Activated CD4-positive, CD25-positive, alpha-beta regulatory T cell treated with anti-CD3 and anti-CD28 coated beads, Interleukin-2, amount 50 U/mL, for 72 hours (primary cell): ENCODE data around the gene P2RY12.

ENCODE experiments used
- DNase-seq: peaks from one replicate; pipeline ENCODE4 v3.0.0; 2021

Gene P2RY12

DNA sequence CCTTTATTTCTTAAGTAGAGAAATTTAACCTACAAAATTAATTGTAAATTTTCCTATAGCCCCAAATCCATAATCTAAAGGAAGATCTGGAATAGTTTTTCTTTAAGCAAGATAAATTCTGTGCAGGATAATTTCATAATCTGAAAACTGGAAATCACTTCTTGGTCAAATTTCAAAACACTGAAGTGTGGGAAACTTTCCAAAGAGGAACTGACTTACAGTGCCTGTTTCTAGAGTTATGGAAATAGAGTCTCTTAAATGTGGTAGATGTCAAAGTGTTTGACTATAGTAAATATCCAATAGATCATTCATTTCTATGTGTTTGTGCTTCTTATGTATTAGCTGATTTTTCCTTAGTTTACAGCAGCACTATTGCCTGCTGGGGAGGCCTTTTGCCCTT lies 53.7 kb downstream of the P2RY12 start:
- no peak for DNase-seq

DNA sequence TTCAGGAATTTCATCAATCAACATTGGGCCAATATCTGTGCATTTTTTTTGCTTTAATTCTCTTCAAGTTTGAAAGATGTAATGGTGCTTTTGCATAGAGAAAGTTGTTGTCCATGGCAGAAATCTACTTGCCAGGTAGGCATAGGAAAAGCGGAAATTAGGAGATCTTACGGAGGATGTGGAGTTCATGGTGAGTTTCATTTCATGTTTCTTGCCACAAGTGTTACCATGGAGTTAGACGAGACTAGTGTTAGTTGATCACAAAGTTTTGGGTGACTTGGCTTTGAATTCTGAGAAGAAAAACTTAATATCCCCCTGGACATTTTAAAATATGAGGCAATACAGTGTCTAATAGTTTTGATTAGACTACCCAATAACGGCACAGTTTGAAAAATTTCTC lies 54.2 kb downstream of the P2RY12 start:
- DNase-seq = no peak

DNA sequence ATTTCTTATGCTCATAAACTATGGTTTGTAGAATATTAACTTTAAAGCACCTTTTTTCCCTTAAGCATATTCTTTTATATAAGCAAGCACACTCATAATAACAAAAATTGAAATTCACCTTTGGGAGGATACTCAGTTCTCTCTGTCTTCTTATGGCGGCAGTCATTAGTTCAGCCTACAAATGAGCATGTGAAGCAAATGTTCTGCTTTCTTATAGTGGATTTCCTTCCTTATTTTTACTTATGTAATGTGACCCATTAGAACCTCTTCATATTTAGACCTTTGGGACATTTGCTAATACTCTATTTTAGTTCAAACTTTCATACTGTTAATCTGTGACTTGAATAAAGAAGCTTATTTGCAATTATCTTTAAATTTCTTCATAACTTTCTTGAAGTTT lies 55.2 kb downstream of the P2RY12 start, which contains the start of gene P2RY13:
Gene P2RY13 (minus strand): TSS at position 187 of the 400 bp plus-strand sequence. CDS start 21 bp downstream, at position 166.
- DNase-seq = no peak

DNA sequence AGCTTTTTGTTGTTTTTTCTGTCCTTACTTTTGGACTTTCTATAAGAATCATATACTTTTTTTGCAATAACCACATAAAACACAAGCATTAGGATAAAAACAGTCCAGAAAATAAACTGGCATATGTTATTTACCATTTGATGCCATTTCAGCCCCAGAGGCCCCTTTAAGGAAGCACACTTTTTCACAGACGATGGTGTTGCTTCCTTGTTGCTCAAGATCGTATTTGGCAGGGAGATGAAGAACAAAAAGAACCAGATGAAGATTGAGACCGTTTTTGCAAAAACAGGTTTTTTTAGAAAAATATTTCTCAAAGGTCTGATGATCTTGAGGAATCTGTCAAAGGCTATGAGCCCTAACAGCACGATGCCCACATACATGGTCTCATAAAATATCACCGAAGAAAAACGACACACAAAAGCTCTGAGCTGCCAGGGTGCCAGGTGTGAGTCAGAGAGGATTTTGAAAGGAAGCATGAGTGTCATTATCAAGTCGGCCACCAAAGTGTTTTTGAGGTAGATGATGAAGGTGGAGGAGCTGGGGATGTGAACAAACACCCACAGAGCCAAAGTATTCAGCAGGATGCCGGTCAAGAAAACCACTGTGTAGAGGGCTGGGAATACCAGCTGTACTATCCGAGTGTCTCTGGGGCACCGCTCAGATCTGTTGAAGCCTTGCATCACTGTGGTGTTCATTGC lies 56.1 kb downstream of the P2RY12 start:
- no peak for DNase-seq

DNA sequence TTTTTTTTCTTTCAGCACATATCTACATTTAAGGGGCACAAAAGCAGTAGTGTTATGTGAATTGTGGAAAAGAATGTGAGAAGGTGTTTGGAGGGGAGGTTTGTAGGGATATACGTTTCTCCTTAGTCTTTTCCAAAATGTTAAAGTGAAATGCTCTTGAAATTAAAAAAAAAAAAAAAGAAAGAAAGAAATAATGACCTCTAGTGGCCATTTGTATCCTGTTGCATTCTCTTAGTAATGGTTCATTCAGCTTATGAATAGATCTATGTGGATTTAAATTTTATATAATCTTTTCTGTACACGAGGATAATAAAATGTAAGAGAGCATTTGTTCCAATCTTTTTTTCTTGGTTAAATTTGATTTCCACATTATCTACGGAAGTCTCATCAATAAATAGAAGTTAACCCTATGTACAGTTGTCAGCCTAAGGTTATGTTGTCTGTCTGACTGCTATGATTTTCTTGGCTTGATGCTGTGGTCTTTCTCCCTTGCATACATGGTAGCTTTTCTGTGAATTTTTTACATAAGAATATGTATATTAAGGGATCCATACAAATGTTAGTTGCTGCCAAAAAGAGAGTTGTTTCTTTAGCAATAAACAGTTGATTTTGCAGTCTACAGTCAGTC lies 56.9 kb downstream of the P2RY12 start:
- DNase-seq = no peak

DNA sequence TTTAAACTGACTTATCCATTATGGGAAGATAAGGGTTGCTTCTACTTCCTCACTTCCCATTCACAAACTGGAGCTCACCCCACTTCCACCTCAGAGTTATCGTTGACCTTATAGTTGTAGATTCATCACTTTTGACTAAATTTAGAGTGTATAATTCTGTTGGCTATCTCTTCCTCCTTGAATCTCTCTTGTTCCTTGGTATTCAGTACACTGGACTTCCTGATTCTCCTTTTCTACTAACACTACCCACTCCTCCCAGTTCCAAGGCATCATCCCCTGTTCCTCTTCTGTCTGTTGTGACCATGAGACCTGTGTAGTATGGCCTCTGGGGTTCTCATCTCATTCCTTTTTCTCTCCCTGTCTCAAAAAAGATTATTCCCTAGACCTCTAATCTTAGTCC lies 62.0 kb downstream of the P2RY12 start:
- no peak for DNase-seq

DNA sequence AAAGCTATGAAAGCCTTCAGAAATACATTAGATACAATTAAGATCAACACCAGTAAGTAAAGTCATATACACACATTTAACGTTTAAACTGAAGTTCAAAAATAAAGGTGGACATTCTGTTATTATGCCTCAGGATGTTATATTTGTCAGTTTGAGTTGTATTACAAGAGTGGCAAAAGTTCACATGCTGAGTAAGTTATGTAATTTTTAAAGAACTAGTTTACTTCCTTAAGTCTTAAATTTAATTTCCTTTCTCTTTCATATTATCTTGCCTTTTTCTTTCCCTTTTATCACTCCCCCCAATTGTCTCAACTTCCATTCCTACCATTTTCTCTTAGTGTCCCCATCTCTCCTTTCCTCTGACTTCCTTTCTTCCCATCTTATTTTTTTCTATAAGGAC lies 63.0 kb downstream of the P2RY12 start:
- DNase-seq = no peak

DNA sequence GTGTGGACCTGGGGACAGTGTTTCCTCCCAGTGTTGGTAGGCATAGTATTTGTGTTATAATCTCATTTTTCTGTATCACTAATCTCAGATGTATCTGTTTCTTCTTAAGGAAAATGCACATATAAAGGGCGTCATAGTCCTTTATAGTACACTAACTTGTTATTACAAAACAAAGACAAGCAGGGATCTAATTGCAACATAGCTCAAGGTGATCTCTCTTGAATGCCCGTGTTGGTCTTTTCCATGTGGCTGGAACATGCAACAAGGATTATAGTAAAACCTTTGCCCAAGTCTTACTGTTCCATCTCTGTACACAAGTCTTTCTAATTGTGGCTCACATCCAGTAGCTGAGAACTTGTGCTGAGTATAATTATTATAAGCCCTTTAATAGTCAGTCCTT lies 64.4 kb downstream of the P2RY12 start:
- DNase-seq = no peak

DNA sequence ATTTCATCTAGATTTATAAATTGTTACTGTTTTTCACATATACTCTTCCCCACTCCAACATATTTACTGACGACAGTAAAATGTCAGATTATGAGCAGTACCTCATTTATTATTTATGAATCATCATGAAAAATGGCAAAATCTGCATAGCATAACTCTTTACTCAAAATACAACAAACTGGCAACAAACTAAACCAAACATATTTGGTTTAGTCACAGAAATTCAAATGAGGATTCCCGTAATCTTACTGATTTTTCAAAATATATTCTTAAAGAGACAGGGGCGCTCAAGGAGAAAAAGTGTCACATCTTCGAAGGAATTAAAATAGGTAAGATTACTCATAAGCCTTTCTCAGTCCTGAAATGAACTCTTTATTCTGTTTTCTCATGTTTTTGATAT lies 64.9 kb downstream of the P2RY12 start:
- no peak for DNase-seq

DNA sequence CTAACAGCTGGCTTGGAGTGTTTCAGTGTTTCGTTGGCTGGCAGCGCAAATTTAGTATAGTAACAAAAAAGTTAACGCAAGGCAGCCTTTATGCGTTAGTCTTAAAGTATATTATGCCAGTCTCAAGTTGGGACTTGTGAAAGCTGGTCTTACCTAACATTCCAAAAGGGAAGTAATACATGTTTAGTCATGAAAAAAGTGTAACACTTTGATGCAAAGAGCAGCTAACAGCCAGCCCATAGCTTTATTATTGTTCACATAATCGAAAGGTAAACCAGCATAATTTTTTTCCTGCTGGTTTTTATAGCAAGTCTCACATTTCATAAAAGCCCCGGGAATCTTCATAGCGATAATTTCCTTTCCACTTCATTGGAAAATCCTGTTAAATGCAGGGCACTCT lies 65.6 kb downstream of the P2RY12 start:
- no peak for DNase-seq

DNA sequence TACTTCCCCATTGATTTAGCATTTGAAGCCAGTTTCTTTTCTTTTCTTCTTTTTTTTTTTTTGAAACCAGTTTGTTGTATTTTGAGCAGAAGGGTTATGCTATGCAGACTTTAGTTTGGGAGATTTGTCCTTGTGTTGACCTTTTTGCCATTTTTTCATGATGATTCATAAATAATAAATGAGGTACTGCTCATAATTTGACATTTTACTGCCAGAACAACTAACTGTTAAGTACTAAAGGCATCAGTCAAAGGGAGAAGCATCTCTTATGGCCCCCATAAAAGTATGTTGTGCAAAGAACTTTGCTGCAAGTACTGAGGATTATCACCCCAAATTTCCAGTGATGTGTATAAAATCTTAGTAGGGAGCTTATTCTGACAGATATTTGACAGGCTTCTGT lies 66.2 kb downstream of the P2RY12 start:
- DNase-seq = no peak

DNA sequence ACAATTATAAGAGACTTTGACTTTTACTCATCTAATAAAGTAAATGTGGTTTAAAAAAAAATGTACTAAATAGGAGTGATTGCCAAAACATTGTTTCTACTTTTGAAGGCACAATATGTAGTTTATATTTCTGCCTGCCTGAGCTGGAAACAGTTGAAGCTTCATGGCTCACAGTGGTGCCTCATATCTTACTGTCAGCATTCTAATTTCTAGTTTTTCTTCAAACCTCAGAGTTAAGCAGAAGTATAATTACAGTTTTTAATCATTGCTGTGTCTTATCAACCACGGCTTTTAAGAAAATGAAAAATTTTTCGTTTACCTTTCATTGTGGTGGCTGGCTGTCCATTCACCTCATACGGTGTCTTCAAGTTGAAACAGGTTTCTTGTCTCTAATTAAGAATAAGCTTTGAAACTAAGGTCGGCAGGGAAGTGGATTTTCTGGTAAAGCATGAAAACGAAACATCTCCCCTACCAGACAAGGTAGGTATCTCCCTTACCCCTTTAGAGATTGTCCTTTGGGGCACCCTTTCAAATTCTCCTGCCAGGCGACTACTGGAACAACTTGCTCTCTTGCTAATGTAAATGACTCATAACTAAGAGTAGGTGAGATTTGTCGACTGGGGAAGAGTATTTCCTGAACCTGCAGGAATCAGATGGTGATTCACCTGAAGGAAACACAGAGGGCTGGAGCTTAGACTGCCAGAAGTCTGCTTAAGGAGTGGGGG lies 68.1 kb downstream of the P2RY12 start, which contains the start of gene GPR87:
Gene GPR87 (minus strand): TSS at position 554 of the 725 bp plus-strand sequence. CDS start 16,720 bp downstream, outside the sequence.
- DNase-seq = no peak

DNA sequence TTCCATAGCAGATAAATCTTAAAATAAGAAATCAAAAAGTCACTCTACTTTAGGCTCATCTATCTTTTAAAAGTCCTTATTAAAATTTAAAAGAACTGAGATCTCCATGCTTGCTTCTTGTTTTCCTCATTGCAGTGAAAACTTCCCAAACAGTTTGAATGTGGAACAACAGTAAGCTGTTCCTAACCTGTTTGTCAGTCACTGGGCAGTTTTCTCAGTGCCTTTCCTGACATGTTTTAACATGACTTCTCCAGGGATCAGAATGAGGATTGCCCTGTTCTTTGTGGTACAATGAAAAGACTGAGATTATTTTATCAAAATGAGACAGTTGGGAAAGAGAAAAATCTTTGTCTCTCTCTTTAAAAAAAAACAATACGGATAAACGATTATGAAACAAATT lies 68.7 kb downstream of the P2RY12 start:
- no peak for DNase-seq

DNA sequence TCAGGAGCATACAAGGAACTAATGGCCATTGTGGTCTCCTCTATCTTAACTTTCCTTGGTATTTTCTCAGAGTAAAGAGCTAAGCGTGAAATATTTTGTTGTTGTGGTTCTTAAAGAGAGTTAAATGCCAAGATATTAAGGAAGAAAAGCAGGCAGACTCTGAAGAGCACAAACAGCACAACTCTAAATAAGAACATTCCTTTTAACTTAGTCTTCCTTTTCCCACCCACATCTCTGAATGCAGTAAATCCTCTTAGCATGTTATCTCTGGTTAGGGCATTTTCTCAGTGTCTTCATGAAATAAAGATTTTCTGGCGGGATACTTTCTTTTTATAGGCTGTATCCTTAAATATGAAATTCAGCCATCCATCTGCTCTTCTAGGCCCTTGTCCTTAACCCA lies 69.4 kb downstream of the P2RY12 start:
- no peak for DNase-seq

DNA sequence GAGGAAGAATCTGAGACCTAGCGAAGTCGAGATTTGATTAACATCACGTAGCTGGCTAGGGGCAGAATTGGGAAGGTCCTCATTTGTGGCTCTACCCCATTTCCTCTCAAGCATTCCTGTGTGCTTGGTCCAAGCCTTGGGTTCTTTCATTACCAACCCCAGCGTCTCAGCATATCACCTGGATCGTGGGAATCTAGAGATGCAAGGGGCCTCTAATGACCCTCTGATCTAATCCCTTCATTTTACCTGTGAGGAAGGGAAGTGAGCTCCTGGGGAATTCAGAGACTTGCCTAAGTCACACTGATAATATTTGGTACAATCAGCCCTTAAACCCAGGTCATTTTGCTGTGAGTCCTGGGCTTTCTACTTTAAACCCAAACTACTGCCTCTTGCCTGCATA lies 70.0 kb downstream of the P2RY12 start:
- DNase-seq = no peak

DNA sequence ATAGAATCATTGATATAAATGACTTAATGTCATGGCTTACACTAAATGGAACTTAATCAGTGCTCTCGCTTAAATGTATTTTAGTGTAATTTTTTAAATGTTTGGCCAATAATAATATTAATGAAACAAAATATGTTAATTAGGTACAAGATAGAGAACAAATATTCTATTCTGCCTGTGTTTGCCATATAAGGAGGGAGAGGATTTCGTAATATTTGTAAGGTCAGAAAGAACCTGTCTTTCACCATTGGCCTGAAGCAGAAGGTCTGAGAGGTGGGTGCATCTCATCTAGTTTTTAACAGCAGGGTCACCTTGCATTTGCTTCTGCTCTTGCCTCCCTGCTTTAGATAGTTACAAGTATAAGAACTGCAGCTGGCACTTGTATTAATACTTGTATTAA lies 70.4 kb downstream of the P2RY12 start:
- no peak for DNase-seq

DNA sequence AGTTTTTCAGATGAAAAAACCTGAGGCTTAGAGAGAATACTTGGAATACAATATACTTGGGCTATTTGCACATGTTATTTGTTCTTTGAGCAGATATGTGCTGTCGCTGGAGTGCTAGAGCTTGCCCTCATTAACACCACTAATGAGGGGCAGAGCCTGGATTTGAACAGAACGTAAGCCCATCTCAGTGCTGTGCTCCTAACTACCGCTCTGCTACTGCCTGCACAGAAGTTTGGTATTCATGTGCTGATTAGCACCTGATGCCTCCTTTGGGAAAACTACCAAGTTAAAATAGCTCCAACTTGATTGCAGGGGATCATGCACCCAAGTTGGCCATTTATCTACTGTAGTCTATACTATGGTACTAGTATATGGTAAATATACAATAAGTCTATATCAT lies 71.6 kb downstream of the P2RY12 start:
- DNase-seq = no peak

DNA sequence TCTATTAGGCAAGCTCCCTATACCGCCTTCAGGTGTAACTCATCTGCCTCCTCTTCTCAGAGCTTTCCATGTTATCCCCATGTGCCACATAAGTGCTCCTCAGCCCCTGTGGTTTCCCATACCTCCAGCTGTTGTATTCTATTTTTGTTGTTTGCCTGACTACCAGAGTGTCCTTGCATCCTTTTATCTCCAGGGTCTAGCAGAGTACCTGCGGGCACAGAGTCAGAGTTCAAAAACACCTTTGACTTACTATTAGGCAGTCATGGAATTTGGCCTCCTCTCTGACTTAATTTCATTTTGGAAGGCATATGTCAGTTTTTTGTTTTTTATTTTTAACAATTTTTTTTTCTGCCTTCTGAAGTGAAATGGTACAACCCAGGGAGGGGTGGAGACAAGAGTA lies 75.0 kb downstream of the P2RY12 start:
- DNase-seq = no peak

DNA sequence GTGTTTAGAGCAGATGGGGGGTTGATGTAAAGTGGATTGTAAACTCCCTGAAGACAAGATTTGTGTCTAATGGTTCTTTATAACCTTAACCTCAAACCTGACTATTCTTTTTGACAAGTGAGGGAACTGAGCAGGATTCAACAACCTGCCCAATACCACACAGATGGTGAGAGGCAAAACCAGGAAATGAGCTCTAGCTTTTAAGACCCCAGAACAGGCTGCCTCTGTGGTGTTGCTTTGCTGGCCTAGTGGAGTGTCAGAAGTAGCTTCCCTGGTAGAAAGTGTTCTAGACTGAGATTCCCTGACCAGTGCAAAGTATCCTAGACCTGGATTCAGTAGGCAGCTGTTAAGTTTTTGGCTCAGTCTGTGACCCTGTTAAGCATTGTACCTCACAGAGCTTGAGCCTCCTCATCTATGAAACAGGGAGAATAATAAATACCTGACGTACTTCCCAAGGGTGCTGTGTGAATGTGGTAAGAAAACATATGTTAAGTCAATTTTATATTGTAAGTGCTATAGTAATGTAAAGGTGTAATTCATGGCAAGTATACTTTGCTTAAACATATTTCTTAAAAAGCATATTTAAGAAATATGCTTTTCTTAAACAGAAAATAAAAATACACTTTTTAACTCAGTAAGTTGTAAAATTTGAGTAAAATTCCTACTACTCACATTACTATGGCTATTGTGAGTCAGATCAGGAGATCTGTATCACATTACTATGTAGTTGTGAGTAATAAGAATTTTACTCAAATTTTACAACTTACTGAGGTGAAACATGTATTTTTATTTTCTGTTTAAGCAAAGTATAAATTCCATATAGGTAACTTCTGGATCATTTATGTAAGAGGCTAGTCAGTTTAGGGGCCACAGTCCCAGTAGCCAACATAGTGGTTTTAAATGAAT lies 76.7 kb downstream of the P2RY12 start:
- no peak for DNase-seq

DNA sequence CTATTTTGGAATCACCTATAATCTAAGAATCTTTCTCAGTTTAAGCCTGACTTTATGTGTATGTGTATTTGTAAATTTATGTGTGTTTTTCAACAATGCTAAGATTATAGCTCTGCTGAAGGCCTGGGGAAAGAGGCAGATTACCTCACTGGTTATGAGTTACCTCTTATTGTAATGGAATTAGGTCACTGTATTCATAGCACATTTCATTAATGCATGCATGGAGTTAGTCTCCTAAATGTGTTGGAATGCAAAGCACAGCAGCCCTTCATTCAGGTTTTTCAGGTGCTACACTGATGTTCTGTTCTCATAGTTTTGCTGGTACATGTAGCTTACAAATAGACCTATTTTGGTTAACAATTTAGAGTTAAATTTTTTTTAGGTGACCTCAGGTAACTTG lies 77.4 kb downstream of the P2RY12 start:
- no peak for DNase-seq

DNA sequence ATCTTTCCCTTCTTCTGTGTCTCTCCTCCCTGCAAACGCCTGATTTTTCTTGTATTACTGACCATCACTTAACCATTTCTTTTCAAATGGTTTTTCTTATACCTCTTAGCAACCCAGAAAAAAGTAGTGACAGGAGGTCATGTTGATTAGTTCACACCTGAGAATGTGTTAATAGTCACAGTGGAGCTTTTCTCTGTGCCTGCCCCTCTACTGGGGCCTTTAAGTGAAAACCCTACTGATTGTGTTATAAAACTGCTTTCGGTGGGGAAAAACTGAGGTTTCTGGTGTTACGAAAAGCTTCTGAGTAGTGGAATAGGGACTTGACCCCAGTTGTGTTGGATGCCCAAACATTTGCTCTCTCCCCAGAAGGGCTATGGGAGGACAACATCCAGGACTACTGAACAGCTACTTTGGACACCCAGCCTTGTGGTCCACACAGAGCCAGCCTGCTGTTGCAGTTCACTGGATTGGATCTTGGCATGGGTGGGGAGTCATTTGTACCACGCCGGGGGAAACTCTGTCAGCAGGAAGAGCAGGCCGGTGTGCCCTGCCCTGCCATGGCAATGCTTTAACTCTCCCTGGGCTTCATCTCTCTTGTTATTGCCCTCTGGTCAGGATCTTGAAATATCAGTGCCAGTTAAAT lies 78.3 kb downstream of the P2RY12 start:
- no peak for DNase-seq

DNA sequence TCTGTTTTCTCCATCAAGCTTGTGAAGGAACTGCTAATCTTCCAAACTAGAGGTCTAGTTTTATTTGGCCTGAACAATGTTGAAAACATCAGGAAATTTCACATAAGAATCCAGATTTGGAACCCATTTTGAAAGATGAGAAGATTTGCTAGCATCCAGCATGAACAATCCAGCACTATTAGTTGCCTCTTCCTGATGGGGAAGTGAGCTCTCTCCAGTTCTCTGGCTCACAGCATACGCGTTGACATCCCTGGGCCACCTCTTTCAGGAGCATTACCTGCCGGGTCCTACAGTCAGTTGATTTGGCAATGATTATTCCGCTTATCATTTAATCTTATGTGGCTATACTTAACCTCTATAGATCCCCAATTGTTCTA lies 78.8 kb downstream of the P2RY12 start:
- no peak for DNase-seq
